SKM-1 (cell line): ENCODE data around the gene DPYSL4.

Source experiments
- DNase-seq: peaks from one replicate; lab custom pipeline; 2025; ENCODE audit not compliant: unreplicated experiment; lab: John Stamatoyannopoulos, UW

The DPYSL4 gene

GRCh38 chr10:132226586-132227405, 40.0 kb downstream of the DPYSL4 start:
- no peak for DNase-seq

DNA sequence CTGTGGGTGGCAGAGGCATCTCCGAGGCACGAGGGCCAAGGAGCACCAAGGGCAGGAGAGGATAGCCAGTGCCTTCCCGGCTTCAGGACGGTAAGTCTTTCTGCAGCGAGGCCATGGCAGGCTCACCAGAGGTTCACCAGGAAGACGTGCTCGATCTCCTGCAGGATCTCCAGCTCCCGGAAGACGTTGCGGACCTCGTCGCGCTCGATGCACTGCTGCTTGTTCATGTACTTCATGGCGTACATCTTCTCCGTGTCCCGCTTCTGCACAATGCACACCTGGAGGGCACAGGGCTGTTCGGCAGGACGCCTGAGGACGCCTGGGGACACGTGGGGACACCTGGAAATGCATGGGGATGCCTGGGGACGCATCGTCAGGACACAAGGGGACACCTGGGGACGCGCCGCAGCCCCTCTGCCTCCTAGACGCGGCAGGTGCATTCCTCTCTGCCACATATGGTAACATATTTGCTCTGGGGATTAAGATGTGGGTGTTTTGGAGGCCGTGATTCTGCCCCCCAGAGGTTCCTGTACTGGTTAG, 41.2 kb downstream of the DPYSL4 start:
- DNase-seq, result no peak

- no peak for DNase-seq
Measured at GRCh38 chr10:132228616-132229015, 41.9 kb downstream of the DPYSL4 start.

- no peak for DNase-seq
Measured at GRCh38 chr10:132229096-132229495, 42.3 kb downstream of the DPYSL4 start.

DNA sequence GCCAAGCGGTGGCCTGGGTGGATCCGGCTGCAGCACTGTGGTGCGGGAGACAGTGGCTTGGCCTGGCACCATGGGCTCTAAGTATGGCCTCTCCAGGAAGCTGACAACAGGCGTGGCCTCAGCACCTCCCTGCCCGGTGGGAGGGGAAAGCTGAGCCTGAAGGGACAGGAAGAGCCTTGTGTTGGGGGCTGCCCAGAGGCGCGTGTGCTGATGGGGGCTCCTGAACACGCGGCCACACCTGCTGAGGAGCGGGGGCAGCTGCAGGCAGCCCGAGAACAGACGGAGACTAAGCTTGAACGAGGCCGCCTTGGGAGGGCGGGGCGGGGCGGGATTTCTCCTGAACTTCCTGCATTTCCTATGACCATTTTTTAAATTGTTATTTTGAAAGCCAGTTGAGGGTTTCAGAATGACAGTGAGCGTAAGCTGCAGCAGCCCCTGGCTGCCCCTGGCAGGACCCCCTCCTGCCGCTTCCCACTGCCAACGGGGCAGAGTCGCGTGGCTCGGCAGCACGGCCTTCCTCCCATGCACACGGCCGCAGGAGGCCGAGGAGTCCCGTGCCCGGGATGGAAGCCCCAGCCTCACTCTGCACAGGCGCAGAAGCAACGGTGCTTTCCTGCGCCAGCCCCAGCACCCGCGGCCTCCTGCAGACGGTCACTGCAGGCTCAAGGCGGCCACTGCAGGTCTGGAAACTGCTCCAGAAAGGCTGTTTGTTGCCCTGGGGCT, 43.2 kb downstream of the DPYSL4 start:
- no peak for DNase-seq

- no peak for DNase-seq
Measured at GRCh38 chr10:132230557-132231210, 43.9 kb downstream of the DPYSL4 start.

DNA sequence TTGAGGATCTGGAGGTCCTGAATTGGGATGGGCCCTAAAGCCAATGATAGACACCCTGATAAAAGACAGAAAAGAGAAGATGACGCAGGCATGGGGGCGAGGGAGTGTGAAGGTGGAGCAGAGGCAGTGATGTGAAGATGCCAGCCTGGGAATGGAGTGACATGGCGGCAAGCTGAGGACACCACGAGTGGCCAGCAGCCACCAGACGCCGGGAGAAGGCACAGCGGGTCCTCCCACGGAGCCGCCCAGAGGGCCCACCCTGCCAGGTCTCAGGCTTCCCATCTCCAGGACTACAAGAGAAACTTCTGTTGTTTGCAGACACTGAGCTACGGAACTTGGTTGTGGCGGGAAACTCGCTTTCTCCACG, 44.9 kb downstream of the DPYSL4 start:
- DNase-seq, result no peak

GRCh38 chr10:132232023-132232951, 45.5 kb downstream of the DPYSL4 start:
- peak; percentile 61 for DNase-seq

GRCh38 chr10:132232981-132233380, 46.2 kb downstream of the DPYSL4 start:
- DNase-seq, result no peak

DNA sequence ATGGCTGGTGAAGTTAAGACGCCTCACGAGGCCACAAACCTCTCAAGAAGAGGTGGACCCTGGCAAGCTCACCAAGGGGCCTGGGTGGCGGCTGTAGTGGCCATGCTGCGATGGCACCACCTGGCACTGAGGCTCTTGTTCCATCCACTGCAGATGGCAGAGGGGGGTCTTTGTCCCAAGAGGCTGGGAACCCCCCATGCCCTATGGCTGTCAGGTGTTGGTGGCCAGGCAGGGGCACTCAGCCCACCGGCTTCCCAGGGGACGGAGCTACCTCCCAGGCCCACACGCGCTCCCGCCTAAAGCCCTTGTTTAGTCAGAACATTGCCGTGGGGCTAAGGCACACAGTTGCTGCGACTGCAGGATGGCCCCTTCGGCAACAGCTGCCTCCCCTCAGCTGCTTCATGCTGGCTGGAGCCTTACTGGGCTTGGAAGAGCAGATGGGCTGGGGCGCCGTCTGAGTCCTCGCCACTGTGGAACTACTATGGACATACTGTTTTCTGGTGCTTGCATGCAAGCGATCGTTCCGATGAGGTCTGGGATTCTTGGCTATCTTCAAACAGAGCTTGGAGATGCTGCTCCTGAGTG, 46.8 kb downstream of the DPYSL4 start:
- no peak for DNase-seq

DNA sequence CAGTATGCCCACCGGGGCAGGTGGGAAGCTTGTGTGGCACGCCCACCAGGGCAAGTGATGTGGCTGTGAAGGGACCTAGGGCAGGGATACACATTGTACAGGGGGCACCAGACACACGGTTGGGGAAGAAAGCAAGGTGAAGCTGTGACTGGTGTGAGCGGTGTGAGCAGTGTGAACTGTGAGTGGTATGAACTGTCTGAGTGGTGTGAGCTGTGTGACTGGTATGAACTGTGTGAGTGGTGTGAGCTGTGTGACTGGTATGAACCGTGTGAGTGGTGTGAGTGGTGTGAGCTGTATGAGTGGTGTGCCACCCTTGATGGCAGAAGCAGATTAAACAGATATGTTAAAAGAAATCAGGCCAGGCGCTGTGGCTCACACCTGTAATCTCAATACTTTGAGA, 48.1 kb downstream of the DPYSL4 start:
- DNase-seq, result no peak

GRCh38 chr10:132236161-132236560, 49.4 kb downstream of the DPYSL4 start:
- no peak for DNase-seq

GRCh38 chr10:132236881-132237280, 50.1 kb downstream of the DPYSL4 start:
- no peak for DNase-seq

DNA sequence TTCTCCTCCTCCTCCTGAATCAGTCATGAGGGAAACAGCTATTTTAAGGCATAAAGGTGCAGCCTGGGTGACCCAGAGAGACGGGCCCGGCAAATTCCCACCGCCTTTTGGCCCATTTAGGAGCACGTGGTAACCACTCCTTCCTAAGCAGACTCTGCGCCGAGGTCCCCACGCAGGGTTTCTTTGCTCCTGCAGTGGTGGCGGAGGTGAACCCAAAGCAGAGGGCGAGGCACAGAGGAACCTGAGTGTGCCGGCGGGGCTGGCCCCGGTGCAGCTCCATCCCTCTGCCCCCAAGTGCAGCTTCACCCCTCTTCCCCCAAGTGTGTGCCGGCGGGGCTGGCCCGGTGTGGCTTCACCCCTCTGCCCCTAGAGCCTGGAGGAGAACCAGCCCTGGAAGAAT, 50.6 kb downstream of the DPYSL4 start:
- no peak for DNase-seq

GRCh38 chr10:132237871-132238270, 51.1 kb downstream of the DPYSL4 start:
- no peak for DNase-seq

DNA sequence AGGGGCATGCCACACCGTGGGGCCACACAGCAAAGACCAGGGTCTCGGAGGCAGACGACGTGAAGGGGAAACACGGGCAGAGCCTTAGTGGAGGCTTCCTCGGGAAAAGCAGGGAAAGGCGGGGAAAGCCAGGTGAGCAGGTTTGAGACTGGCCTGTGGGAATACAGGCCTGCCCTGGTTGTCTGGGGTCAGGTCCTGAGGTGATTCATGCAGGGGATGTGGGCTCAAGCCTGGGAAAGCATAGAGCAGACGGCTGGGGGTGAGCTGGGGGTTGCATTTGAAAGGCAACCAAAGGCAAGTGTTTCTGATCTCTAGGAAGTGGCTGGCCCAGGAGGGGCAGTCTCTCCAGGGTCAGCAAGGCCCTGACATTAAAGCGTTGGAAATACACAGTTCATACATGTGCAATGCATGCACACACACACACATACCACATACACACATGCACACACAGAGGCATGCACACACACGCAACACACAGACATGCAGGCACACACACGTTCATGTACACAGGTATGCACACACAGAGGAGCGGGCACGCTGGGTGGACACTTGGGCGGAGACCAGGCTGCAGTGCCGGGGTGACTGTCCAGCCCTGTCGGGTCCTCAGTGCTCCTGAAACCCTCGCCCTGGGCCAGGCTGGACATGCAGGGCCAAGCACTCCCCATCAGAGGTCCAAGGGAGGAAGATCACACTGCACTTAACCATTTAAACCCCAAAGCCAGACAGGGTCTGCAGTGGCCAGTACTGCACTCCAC, 51.8 kb downstream of the DPYSL4 start:
- no peak for DNase-seq

DNA sequence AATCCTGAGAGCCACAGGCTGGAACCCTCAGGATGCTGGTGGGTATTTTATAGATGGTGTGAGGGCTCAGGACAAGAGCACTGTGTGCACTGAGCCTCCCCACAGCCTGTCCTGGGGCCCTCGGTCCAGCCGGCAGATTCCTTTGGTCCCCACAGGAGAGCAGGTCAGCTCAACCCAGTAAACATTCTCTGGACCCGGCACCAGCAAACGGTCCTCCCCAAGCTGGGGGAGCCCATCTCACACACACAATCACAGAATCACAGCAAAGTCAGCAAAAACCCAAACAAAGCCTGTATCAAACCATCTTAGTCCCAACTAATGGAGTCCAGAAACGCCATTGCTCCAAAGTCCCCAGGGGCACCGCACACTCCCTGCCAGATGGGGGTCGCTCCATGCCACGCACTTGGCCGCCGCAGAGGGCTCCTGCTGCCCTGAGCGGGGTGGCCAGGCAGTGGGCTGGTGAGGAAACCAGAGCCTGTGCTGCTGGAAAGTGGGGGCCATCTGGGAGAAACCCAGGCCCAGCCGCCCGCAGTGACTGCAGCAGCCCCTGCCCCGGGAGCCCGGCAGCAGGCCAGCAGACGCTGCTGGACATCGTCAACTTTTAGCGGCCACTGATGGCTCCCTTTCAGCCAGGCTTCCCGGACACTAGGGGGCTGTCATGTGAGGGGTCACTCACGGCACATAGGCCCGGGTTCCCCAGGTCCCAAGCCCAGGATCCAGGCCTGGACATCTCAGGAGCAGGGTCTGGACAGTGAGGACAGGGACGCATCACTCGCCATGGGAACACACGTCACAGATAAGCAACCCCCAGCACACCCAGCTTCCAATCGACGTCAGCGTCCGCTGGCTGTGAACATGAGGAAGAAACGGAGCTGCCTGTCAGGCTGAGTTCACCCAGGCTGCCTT, 52.6 kb downstream of the DPYSL4 start:
- DNase-seq, result no peak

- DNase-seq, result no peak
Measured at GRCh38 chr10:132240156-132240555, 53.4 kb downstream of the DPYSL4 start.

- no peak for DNase-seq
Measured at GRCh38 chr10:132240581-132240980, 53.8 kb downstream of the DPYSL4 start.
